ENCODE measurements around the gene PLEKHM2.

- TF ChIP-seq EZH2phosphoT487 (IDR thresholded peaks at IDR 0.05; ENCODE audit: low read depth, severe bottlenecking, unreplicated experiment) (no peak), CTCF (IDR thresholded peaks at IDR 0.05; ENCODE audit: poor library complexity) (no peak), EZH2 (IDR thresholded peaks at IDR 0.05; ENCODE audit: borderline replicate concordance) (no peak)
These were observed 3.3 kb downstream of the PLEKHM2 start for GRCh38 chr1:15687446-15687845.

All from hepatocyte (in vitro differentiated cells).